H1 (cell line): ENCODE measurements around the gene TBC1D30. TPM values are rescaled to one million over a fixed set of nuclear protein-coding genes. Genes with fewer than 3 reads are reported as not detected.

Source experiments
- CTCF ChIA-PET: fragments of 300-600 bp; sonication (Branson Sonifier 250); formaldehyde crosslinking; loops from one replicate; lab custom pipeline; 2021; ENCODE audit not compliant: partially characterized antibody; lab: Charles Lee
- POLR2A ChIA-PET: fragments of 300-600 bp; sonication (Branson Sonifier 250); formaldehyde crosslinking; loops from one replicate; lab custom pipeline; 2021; ENCODE audit warnings: inconsistent platforms; ENCODE audit not compliant: partially characterized antibody; lab: Charles Lee
- DNase-seq, 2 experiments: peaks; one replicate each; pipeline versions ENCODE4 v3.0.0 to v3.0.0-alpha.2; 2010 to 2022; ENCODE audit warnings: low spot score in 2 of 2, low read depth in 1 of 2, mixed read lengths in 1 of 2
- FAIRE-seq: peaks from 2 replicates; lab custom pipeline; 2011; peaks lifted over from hg19 to GRCh38; lab: Jason Lieb, UNC
- H2AFZ ChIP-seq: 2 replicates; pipeline ENCODE4 v1.8.1; 2012; ENCODE audit warnings: low read length, inconsistent platforms
- H2AK5ac ChIP-seq: 2 replicates; pipeline ENCODE4 v1.6.1; 2013; ENCODE audit warnings: low read depth, low read length
- H2BK120ac ChIP-seq: replicated peaks from 2 replicates; pipeline ENCODE3; 2013; ENCODE audit warnings: low read depth, low read length, inconsistent platforms
- H2BK12ac ChIP-seq: 2 replicates; pipeline ENCODE4 v1.6.1; 2013; ENCODE audit warnings: low read depth, low read length
- H2BK15ac ChIP-seq: 2 replicates; pipeline ENCODE4 v1.6.1; 2013; ENCODE audit warnings: low read length
- H2BK20ac ChIP-seq: 2 replicates; pipeline ENCODE4 v1.6.1; 2013; ENCODE audit warnings: low read length
- H2BK5ac ChIP-seq: 2 replicates; pipeline ENCODE4 v1.6.1; 2013; ENCODE audit warnings: low read depth, low read length
- H3K14ac ChIP-seq: 2 replicates; pipeline ENCODE4 v1.6.1; 2013; ENCODE audit warnings: inconsistent platforms; ENCODE audit not compliant: insufficient read length
- H3K18ac ChIP-seq: 2 replicates; pipeline ENCODE4 v1.6.1; 2013; ENCODE audit warnings: low read length; ENCODE audit errors: extremely low read depth
- H3K23ac ChIP-seq: 2 replicates; pipeline ENCODE4 v1.6.1; 2013; ENCODE audit warnings: inconsistent platforms; ENCODE audit not compliant: insufficient read length
- H3K23me2 ChIP-seq: 2 replicates; pipeline ENCODE4 v1.6.1; 2013; ENCODE audit warnings: low read depth, low read length
- H3K27ac ChIP-seq: 2 replicates; pipeline ENCODE4 v1.6.1; 2011; ENCODE audit warnings: low read depth, low read length, inconsistent platforms
- H3K27me3 ChIP-seq, 4 experiments: replicated peaks in 1 of 4; 1 replicate in 1 of 4; 2 replicates in 3 of 4; pipeline versions ENCODE4 v1.6.1 to v1.8.1; 2011 to 2013; ENCODE audit warnings: low read length in 3 of 4, mild to moderate bottlenecking in 3 of 4, inconsistent platforms in 2 of 4, mixed read lengths in 2 of 4, moderate library complexity in 1 of 4; ENCODE audit not compliant: control insufficient read depth in 3 of 4, insufficient read depth in 3 of 4; ENCODE audit errors: extremely low read depth in 1 of 4
- H3K36me3 ChIP-seq, 4 experiments: 2 replicates each; pipeline versions ENCODE4 v1.6.1 to v1.8.1; 2011 to 2013; ENCODE audit warnings: mild to moderate bottlenecking in 4 of 4, low read length in 3 of 4, moderate library complexity in 2 of 4, control low read depth in 1 of 4, inconsistent platforms in 1 of 4; ENCODE audit not compliant: insufficient read depth in 4 of 4, control insufficient read depth in 2 of 4
- H3K4ac ChIP-seq: replicated peaks from 2 replicates; pipeline ENCODE3; 2013; ENCODE audit warnings: low read length, low read depth, mixed read lengths, inconsistent platforms; ENCODE audit not compliant: insufficient read length
- H3K4me1 ChIP-seq, 4 experiments: replicated peaks in 1 of 4; 1 replicate in 1 of 4; 2 replicates in 3 of 4; pipeline versions ENCODE4 v1.6.1 to v1.8.1; 2011 to 2013; ENCODE audit warnings: low read length in 3 of 4, inconsistent platforms in 2 of 4, mixed read lengths in 1 of 4; ENCODE audit not compliant: insufficient read depth in 4 of 4, control insufficient read depth in 3 of 4
- H3K4me2 ChIP-seq, 2 experiments: 2 replicates each; pipeline versions ENCODE4 v1.6.1 to v1.8.1; 2011 to 2013; ENCODE audit warnings: low read depth in 2 of 2, low read length in 2 of 2, control low read depth in 1 of 2, inconsistent platforms in 1 of 2, mild to moderate bottlenecking in 1 of 2; ENCODE audit not compliant: insufficient read depth in 1 of 2
- H3K4me3 ChIP-seq, 4 experiments: fragments of 200-600, 300-600 bp in 1 of 4; sonication (generic), shearing (Covaris generic), sonication (Bioruptor Twin) in 1 of 4; 2 replicates each; pipeline versions ENCODE4 v1.5.1 to v1.8.1; 2011 to 2016; ENCODE audit warnings: low read length in 4 of 4, low read depth in 3 of 4, control low read depth in 2 of 4, inconsistent platforms in 2 of 4, mild to moderate bottlenecking in 2 of 4, mixed read lengths in 1 of 4, moderate library complexity in 1 of 4; ENCODE audit not compliant: insufficient read depth in 2 of 4; ENCODE audit errors: extremely low read depth in 1 of 4
- H3K56ac ChIP-seq: replicated peaks from 2 replicates; pipeline ENCODE3; 2013; ENCODE audit warnings: low read depth, mild to moderate bottlenecking, mixed read lengths, low read length, inconsistent platforms; ENCODE audit not compliant: insufficient read length
- H3K79me1 ChIP-seq: 2 replicates; pipeline ENCODE4 v1.6.1; 2013; ENCODE audit warnings: low read depth, low read length, control low read depth
- H3K79me2 ChIP-seq, 2 experiments: 2 replicates each; pipeline versions ENCODE4 v1.6.1 to v1.8.1; 2012 to 2013; ENCODE audit warnings: low read length in 2 of 2, mild to moderate bottlenecking in 2 of 2, inconsistent platforms in 1 of 2; ENCODE audit not compliant: insufficient read depth in 2 of 2, control insufficient read depth in 1 of 2
- H3K9ac ChIP-seq, 4 experiments: replicated peaks in 1 of 4; 1 replicate in 1 of 4; 2 replicates in 3 of 4; pipeline versions ENCODE4 v1.6.1 to v1.8.1; 2011 to 2013; ENCODE audit warnings: low read depth in 3 of 4, low read length in 3 of 4, control low read depth in 2 of 4, mild to moderate bottlenecking in 2 of 4, moderate library complexity in 2 of 4, inconsistent platforms in 1 of 4; ENCODE audit errors: extremely low read depth in 1 of 4
- H3K9me3 ChIP-seq, 2 experiments: 2 replicates each; pipeline versions ENCODE4 v1.6.1 to v1.8.1; 2012 to 2013; ENCODE audit warnings: mild to moderate bottlenecking in 2 of 2, moderate library complexity in 2 of 2, control low read depth in 1 of 2, inconsistent platforms in 1 of 2, low read depth in 1 of 2, low read length in 1 of 2, mixed read lengths in 1 of 2; ENCODE audit not compliant: insufficient read depth in 2 of 2
- H4K20me1 ChIP-seq, 2 experiments: replicated peaks in 1 of 2; 2 replicates each; pipeline versions ENCODE3 to v1.8.1; 2011 to 2013; ENCODE audit warnings: inconsistent platforms in 2 of 2, low read length in 2 of 2, mild to moderate bottlenecking in 1 of 2; ENCODE audit not compliant: insufficient read depth in 2 of 2, control insufficient read depth in 1 of 2
- H4K5ac ChIP-seq: 2 replicates; pipeline ENCODE4 v1.6.1; 2013; ENCODE audit warnings: low read length, low read depth, mixed read lengths, inconsistent platforms; ENCODE audit not compliant: insufficient read length
- H4K8ac ChIP-seq: 2 replicates; pipeline ENCODE4 v1.8.0; 2013; ENCODE audit warnings: mild to moderate bottlenecking, moderate library complexity, low read length, inconsistent platforms; ENCODE audit not compliant: insufficient read depth; ENCODE audit errors: extremely low read depth
- H4K91ac ChIP-seq: replicated peaks from 2 replicates; pipeline ENCODE3; 2013; ENCODE audit warnings: low read length, mixed read lengths, inconsistent platforms; ENCODE audit not compliant: insufficient read length
- ATF3 ChIP-seq: IDR thresholded peaks from 2 replicates; pipeline ENCODE4 v1.6.1; 2011; ENCODE audit warnings: low read depth, mild to moderate bottlenecking, low read length; ENCODE audit not compliant: insufficient read depth
- CBX5 ChIP-seq: fragments of 300-800, 300-1000 bp; sonication (generic); IDR thresholded peaks from 2 replicates; pipeline ENCODE4 v1.7.1; 2016; ENCODE audit warnings: antibody characterized with exemption, low read length, low read depth
- CHD2 ChIP-seq: IDR thresholded peaks from 2 replicates; pipeline ENCODE4 v1.6.1; 2012; ENCODE audit warnings: low read length, improper control_type of control experiment
- EP300 ChIP-seq, 2 experiments: IDR thresholded peaks; 1 replicate in 1 of 2; 2 replicates in 1 of 2; pipeline ENCODE4 v1.6.1; 2011 to 2012; ENCODE audit warnings: low read depth in 2 of 2, low read length in 2 of 2, mild to moderate bottlenecking in 2 of 2, borderline replicate concordance in 1 of 2, inconsistent platforms in 1 of 2, moderate library complexity in 1 of 2
- HDAC2 ChIP-seq, 2 experiments: fragments of 300-600 bp in 1 of 2; sonication (generic) in 1 of 2; IDR thresholded peaks; 2 replicates each; pipeline ENCODE4 v1.6.1; 2011 to 2012; ENCODE audit warnings: low read depth in 2 of 2, low read length in 2 of 2, mild to moderate bottlenecking in 2 of 2, moderate library complexity in 2 of 2, borderline replicate concordance in 1 of 2, inconsistent platforms in 1 of 2
- KDM1A ChIP-seq: fragments of 200-600, 300-600 bp; sonication (generic); IDR thresholded peaks from 2 replicates; pipeline ENCODE4 v1.7.1; 2016; ENCODE audit warnings: mild to moderate bottlenecking, low read length, borderline replicate concordance
- MAX ChIP-seq: IDR thresholded peaks from 2 replicates; pipeline ENCODE4 v1.6.1; 2012; ENCODE audit warnings: inconsistent platforms
- RNF2 ChIP-seq: fragments of 200-900, 300-1000 bp; sonication (generic); IDR thresholded peaks from 2 replicates; pipeline ENCODE4 v1.7.1; 2016; ENCODE audit warnings: borderline replicate concordance, low read depth, mild to moderate bottlenecking, antibody characterized with exemption, low read length; ENCODE audit not compliant: poor library complexity, severe bottlenecking; ENCODE audit errors: missing control alignments
- SP4 ChIP-seq: IDR thresholded peaks from 2 replicates; pipeline ENCODE4 v1.6.1; 2012; ENCODE audit warnings: low read length, inconsistent platforms
- SUZ12 ChIP-seq: fragments of 200-600 bp; sonication (generic); IDR thresholded peaks from 2 replicates; pipeline ENCODE4 v1.6.1; 2012; ENCODE audit warnings: mild to moderate bottlenecking, inconsistent platforms, low read length, moderate library complexity, mixed read lengths
- TAF1 ChIP-seq: IDR thresholded peaks from 2 replicates; pipeline ENCODE4 v1.6.1; 2011; ENCODE audit warnings: mild to moderate bottlenecking, low read depth, low read length
- TAF7 ChIP-seq: optimal IDR thresholded peaks from 2 replicates; pipeline ENCODE3; 2011; ENCODE audit warnings: low read depth, mild to moderate bottlenecking, inconsistent platforms, low read length, moderate library complexity, borderline replicate concordance
- YY1 ChIP-seq: IDR thresholded peaks from 2 replicates; pipeline ENCODE4 v1.6.1; 2011; ENCODE audit warnings: low read depth, mild to moderate bottlenecking, low read length
- WGBS, 2 experiments: shearing (Covaris generic) in 1 of 2; methylation state at CpG; one replicate each; pipeline versions ENCODE4 v1.1.6 to v1.1.7; 2013 to 2015; ENCODE audit warnings: low lambda C conversion rate in 2 of 2, mixed read lengths in 2 of 2, inconsistent platforms in 1 of 2, low coverage in 1 of 2, missing lambda C conversion rate in 1 of 2; ENCODE audit not compliant: insufficient replicate concordance in 2 of 2, insufficient coverage in 1 of 2, insufficient read length in 1 of 2; ENCODE audit errors: extremely low coverage in 1 of 2, missing lambda C conversion rate in 1 of 2; 5-methylcytosine and 5-hydroxymethylcytosine counted together
- polyA plus RNA-seq, 7 experiments: library from polyadenylated mRNA; depleted of rRNA in 3 of 7; stranded (reverse) in 5 of 7; unstranded in 2 of 7; fragments of >200 nt in 5 of 7; fragments of 200-250 nt in 2 of 7; gene quantifications; 1 replicate in 5 of 7; 2 replicates in 1 of 7; 4 replicates in 1 of 7; pipeline versions ENCODE4 v1.2.1 to v1.2.3, GENCODE V29; 2011 to 2013; ENCODE audit warnings: missing spikeins in 2 of 7, mixed read lengths in 2 of 7
- total RNA-seq: library from RNA; stranded (reverse); fragmentation: NEBNext Ultra II Directional; extraction: Animal tissue kit (Norgen Biotek cat#: 25700); gene quantifications from 2 replicates; pipeline ENCODE4 v1.2.1, GENCODE V29; 2021

TBC1D30 gene
- total and polyA plus RNA-seq, 2 of the 8 experiments (the other 6 are each of a cell fraction or from before 2014, with no cell fraction given): 2.8 to 5.5 TPM

GRCh38 chr12:64813723-64814122 is 10.7 kb upstream of the TBC1D30 start:
- H3K56ac ChIP-seq: no peak overlapping the region
- no peak overlapping the region for H3K14ac ChIP-seq
- POLR2A ChIA-PET: no interaction called here
- H4K5ac ChIP-seq: no peak overlapping the region
- H3K23ac ChIP-seq: no peak overlapping the region
- no peaks in the 10 kb centered on the region for H4K20me1 ChIP-seq
- CTCF ChIA-PET: interaction anchor here (0.9 to 3.9 kb wide), 4 partner anchors 8 to 77 kb away, joined by 3 to 24 read pairs (median 4); no protein-coding TSS in a partner anchor
- H3K4me2 ChIP-seq: no peak overlapping the region
- no peaks in the 10 kb centered on the region; the same call in 1 of the 2 replicates for H3K23me2 ChIP-seq
- H3K27ac ChIP-seq: no peak overlapping the region
- H3K27me3 ChIP-seq: no peaks in the 10 kb centered on the region
- H2BK15ac ChIP-seq: no peak overlapping the region
- no peak overlapping the region for H2BK120ac ChIP-seq
- 92% methylated on average over 3 of the region's 3 CpGs; no CpG with 5 or more reads in 1 of the 2 experiments for WGBS, 2 experiments
- H2AFZ ChIP-seq: no peak overlapping the region
- H2BK20ac ChIP-seq: no peak overlapping the region
- no peak overlapping the region for H4K91ac ChIP-seq
- no peak overlapping the region for H3K4me3 ChIP-seq
- H3K18ac ChIP-seq: no peak overlapping the region
- FAIRE-seq: no peak
- no peak overlapping the region for H2BK12ac ChIP-seq
- DNase-seq: no peak
- no peak overlapping the region for H2BK5ac ChIP-seq
- H3K9me3 ChIP-seq: no peaks in the 10 kb centered on the region
- no peak overlapping the region for H4K8ac ChIP-seq
- no peaks in the 10 kb centered on the region for H3K79me2 ChIP-seq
- H2AK5ac ChIP-seq: no peak overlapping the region
- no peaks in the 10 kb centered on the region for H3K79me1 ChIP-seq
- H3K4ac ChIP-seq: no peak overlapping the region
- H3K4me1 ChIP-seq: no peaks in the 10 kb centered on the region
- H3K36me3 ChIP-seq: no peaks in the 10 kb centered on the region; a peak in 1 of 8 replicates
- no peak overlapping the region for H3K9ac ChIP-seq
- TF ChIP-seq MAX (no peak), RNF2 (no peak), SUZ12 (no peak), CBX5 (no peak), CHD2 (no peak), KDM1A (no peak), SP4 (no peak), YY1 (no peak), TAF7 (no peak), ATF3 (no peak), TAF1 (no peak), HDAC2 (IDR thresholded peaks at IDR 0.05; ENCODE audit: borderline replicate concordance in 1 of 2, low read depth in 2 of 2, low read length in 2 of 2) (no peak), EP300 (IDR thresholded peaks at IDR 0.05; ENCODE audit: borderline replicate concordance in 1 of 2, low read depth in 2 of 2, low read length in 2 of 2) (no peak)
